ENCODE results near the gene NEDD4L. TPM values are rescaled to one million over a fixed set of nuclear protein-coding genes. Genes with fewer than 3 reads are reported as not detected.

NEDD4L gene
- total RNA-seq, 1 donor from 2014 or later: 3.7 TPM

- intact Hi-C loops (cut with micrococcal nuclease): no loop called here
Measured at GRCh38 chr18:58438958-58439300, 394.9 kb downstream of the NEDD4L start.

- intact Hi-C loops (cut with micrococcal nuclease): no loop called here
Measured at GRCh38 chr18:58443671-58444070, 399.6 kb downstream of the NEDD4L start.

DNA sequence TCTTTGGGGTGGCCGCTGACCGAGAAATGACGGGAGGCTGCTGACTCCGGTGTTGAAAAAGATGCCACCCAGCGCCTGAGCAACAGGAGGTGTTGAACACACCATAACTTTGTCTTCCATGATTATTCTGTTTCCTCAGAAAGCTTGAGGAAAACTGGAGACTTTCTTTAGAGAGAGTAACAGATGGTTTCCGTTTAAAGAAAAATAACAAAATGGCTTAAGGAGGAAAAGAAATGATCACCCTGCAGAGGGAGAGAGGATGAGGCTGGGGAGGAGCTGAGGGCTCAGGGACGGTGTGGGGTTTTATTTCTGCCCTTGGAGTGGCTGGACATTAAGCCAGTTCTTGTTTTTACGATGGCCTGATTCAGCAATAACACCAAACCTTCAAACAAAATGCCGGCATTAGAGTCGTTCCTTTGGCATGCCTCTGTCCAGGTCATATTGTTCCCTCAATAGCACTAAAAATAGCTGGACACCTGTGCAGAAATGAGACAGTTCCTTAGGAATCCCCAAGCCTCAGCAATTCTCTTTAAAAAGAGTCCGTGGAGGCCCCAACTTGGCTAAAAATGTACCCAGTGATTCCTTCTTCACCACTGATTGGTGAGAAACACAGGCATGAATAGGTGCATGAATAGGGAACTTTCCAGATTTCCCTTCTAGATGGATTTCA is 402.5 kb downstream of the NEDD4L start:
- intact Hi-C loops (cut with micrococcal nuclease): no loop called here

- intact Hi-C loops (cut with micrococcal nuclease): no loop called here
Measured at GRCh38 chr18:58447402-58448095, 403.5 kb downstream of the NEDD4L start.

GRCh38 chr18:58449464-58449863 is 405.4 kb downstream of the NEDD4L start:
- intact Hi-C loops (cut with micrococcal nuclease): no loop called here

Other genes with a start within 250 kb of the NEDD4L start
- gene ATP8B1, start 240.9 kb upstream of the NEDD4L start, total RNA-seq: not detected in 2 replicates

Measured in T-helper 2 cell treated with Interferon-gamma antibody and Interleukin-4, amounts not matched to agents 100 ng/mL and 5 ng/mL, for 36 hours (primary cell).